GM23338 (cell line): ENCODE measurements around the gene USH2A.

Source experiments
- POLR2AphosphoS5 ChIP-seq: IDR thresholded peaks from 2 replicates; pipeline ENCODE4 v1.6.1; 2016; ENCODE audit warnings: antibody characterized with exemption, low read depth
- TF ChIP-seq, protein P1 (sequence below), 2 experiments: fragments of 200-600 bp in 1 of 2; sonication (generic) in 1 of 2; conservative IDR thresholded peaks; 2 replicates each; pipeline versions ENCODE4 v1.5.1 to v1.6.1; 2016 to 2017; ENCODE audit warnings: antibody characterized with exemption in 2 of 2, low read depth in 2 of 2, mild to moderate bottlenecking in 2 of 2, moderate library complexity in 1 of 2

GRCh38 chr1:215833941-215834729, 589.1 kb downstream of the USH2A start:
- TF ChIP-seq POLR2AphosphoS5 = no peak
- TF ChIP-seq, protein P1, sequence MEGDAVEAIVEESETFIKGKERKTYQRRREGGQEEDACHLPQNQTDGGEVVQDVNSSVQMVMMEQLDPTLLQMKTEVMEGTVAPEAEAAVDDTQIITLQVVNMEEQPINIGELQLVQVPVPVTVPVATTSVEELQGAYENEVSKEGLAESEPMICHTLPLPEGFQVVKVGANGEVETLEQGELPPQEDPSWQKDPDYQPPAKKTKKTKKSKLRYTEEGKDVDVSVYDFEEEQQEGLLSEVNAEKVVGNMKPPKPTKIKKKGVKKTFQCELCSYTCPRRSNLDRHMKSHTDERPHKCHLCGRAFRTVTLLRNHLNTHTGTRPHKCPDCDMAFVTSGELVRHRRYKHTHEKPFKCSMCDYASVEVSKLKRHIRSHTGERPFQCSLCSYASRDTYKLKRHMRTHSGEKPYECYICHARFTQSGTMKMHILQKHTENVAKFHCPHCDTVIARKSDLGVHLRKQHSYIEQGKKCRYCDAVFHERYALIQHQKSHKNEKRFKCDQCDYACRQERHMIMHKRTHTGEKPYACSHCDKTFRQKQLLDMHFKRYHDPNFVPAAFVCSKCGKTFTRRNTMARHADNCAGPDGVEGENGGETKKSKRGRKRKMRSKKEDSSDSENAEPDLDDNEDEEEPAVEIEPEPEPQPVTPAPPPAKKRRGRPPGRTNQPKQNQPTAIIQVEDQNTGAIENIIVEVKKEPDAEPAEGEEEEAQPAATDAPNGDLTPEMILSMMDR (conservative IDR thresholded peaks at IDR 0.05; ENCODE audit: low read depth in 2 of 2) = no peak
